ENCODE results near the gene ADGRG6.

GRCh38 chr6:142349215-142349823 is 47.5 kb downstream of the ADGRG6 start:
- no peak for TF ChIP-seq JUNB (IDR thresholded peaks at IDR 0.05)
- no peak for TF ChIP-seq NBN (IDR thresholded peaks at IDR 0.05)
- TF ChIP-seq, protein P1, sequence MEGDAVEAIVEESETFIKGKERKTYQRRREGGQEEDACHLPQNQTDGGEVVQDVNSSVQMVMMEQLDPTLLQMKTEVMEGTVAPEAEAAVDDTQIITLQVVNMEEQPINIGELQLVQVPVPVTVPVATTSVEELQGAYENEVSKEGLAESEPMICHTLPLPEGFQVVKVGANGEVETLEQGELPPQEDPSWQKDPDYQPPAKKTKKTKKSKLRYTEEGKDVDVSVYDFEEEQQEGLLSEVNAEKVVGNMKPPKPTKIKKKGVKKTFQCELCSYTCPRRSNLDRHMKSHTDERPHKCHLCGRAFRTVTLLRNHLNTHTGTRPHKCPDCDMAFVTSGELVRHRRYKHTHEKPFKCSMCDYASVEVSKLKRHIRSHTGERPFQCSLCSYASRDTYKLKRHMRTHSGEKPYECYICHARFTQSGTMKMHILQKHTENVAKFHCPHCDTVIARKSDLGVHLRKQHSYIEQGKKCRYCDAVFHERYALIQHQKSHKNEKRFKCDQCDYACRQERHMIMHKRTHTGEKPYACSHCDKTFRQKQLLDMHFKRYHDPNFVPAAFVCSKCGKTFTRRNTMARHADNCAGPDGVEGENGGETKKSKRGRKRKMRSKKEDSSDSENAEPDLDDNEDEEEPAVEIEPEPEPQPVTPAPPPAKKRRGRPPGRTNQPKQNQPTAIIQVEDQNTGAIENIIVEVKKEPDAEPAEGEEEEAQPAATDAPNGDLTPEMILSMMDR (IDR thresholded peaks at IDR 0.05 in 2 of 3, conservative IDR thresholded peaks at IDR 0.05 in 1 of 3; ENCODE audit: control insufficient read depth in 2 of 3, extremely low read depth in 1 of 3, insufficient read depth in 1 of 3, low read depth in 3 of 3, low read length in 3 of 3), result no peak
